GM12874 (cell line): Measurements from ENCODE around the gene PCK1.

Experiments
- TF ChIP-seq, protein P1 (sequence below): IDR thresholded peaks from 2 replicates; pipeline ENCODE4 v1.5.1; 2011; ENCODE audit warnings: low read depth, mild to moderate bottlenecking, control low read depth, low read length, moderate library complexity; ENCODE audit not compliant: insufficient read depth

PCK1 gene

DNA sequence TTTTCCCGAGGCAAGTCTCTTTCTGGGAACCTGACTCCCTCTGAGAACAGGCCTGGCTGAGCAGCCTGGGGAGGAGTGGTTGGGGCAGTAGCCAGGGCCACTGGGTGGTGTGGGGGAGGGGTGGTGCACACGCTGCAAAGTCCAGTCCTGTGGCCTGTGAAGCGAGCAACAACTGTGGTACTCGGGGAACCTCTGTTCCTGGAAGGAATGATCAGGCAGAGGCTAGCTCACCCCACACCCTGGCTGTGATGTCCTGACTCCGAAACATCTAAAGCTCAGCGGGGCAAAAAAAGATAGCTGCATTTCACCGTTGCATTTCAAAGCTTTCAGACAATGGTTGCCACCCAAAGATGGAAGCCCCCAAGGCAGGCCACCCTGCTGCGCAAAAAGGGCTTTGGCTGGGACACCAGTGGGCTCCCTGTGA lies 25.5 kb downstream of the PCK1 start:
- TF ChIP-seq, protein P1, sequence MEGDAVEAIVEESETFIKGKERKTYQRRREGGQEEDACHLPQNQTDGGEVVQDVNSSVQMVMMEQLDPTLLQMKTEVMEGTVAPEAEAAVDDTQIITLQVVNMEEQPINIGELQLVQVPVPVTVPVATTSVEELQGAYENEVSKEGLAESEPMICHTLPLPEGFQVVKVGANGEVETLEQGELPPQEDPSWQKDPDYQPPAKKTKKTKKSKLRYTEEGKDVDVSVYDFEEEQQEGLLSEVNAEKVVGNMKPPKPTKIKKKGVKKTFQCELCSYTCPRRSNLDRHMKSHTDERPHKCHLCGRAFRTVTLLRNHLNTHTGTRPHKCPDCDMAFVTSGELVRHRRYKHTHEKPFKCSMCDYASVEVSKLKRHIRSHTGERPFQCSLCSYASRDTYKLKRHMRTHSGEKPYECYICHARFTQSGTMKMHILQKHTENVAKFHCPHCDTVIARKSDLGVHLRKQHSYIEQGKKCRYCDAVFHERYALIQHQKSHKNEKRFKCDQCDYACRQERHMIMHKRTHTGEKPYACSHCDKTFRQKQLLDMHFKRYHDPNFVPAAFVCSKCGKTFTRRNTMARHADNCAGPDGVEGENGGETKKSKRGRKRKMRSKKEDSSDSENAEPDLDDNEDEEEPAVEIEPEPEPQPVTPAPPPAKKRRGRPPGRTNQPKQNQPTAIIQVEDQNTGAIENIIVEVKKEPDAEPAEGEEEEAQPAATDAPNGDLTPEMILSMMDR: no peak

DNA sequence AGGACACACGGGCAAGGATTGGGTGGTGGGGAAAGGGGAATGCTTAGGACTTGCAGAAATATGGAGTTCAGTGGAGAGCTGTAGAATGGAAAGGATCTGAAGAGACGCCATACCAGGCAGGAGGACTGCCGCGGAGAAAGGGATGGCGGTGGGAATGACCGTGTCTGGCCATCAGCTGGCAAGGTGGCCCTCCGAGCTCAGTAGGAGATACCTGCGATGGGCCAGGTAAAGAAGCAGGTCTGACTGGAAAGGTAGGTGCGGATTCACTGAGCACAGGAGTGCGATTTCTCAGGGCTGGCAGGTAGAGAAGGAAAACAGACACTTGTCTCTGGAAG lies 26.0 kb downstream of the PCK1 start:
- TF ChIP-seq, protein P1: no peak

- TF ChIP-seq, protein P1: no peak
Observed at GRCh38 chr20:57587278-57587988, 26.5 kb downstream of the PCK1 start.

DNA sequence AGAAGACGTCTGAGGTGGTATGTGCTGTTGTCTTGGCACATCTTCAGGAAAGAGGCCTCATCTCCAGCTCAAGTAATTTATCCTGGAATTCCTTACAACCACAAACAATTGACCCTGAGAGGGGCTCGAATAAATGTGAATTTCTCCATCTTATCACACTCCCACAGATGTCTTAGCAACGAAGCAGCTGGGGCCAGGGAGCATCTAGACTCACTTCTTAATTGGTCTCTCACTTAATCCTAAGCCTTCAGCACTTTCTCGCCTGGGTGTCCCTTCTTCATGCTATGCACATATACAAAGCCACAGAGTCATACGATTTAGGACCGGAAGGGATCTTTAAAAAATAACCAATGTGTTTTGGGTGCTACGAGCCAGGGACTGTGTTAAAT lies 27.1 kb downstream of the PCK1 start:
- TF ChIP-seq, protein P1: no peak

DNA sequence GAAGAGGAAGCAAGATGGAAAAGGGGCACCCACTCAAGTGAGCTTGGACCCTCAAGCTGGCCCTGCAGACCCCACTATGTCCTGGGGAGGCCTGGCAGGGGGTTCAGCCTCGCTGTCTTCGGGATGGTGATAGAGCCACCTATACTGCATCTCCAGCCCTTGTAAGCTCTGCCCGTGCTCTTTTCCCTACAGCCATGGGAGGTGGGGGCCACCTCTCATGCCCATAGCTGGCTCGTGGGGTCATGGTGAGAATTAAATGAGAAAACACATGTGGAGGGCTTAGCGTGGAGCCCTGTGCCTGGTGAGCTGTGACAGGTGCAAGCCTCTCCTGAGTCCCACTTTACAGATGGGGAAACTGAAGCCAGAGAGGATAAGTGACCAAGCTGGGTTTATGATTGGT lies 27.7 kb downstream of the PCK1 start:
- TF ChIP-seq, protein P1: no peak

- TF ChIP-seq, protein P1: no peak
Observed at GRCh38 chr20:57589123-57589727, 28.3 kb downstream of the PCK1 start.

DNA sequence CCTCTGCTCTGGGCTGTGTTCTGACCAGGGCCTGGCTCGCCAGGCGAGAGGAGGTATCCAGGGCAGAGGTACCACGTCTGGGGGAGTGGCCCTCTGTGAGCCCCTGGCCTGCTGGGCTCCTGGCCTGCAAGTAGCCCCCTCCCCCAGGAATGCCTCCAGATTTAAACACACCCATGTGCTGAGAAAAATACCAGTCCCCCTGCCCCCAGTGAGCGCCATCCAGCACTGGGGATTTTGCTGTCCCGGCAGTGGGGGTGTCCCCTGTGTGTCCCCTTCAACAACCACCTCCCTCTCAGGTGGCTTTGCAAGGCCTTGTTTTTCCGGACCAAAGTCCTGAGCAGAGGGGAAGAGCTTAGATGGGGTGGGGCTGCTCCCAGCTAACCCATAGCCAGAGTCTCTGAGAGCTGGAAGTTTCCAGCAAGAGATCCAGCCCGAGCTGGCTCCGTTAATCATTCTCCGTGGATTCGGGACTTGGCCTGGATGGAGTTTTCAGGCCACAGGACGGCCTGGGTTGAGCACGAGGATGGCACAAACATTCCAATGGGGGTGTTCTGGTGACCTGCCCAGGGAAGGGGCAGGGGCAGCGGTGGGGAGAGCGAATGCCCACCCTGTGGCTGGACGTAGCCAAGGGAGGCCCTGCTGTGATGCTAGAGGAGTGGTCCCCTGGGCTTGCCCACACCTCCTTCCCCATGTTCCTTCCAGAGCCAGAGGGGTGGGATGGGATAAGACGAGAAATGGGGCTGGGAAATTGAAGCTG lies 29.0 kb downstream of the PCK1 start:
- TF ChIP-seq, protein P1: no peak
